Measurements from ENCODE around the gene PKD1L1. TPM values are rescaled to one million over a fixed set of nuclear protein-coding genes. Genes with fewer than 3 reads are reported as not detected.

PKD1L1 gene
- total RNA-seq, 1 experiment from 2014 or later: 0.24 TPM

GRCh38 chr7:47839381-47839780 lies 108.9 kb downstream of the PKD1L1 start:
- Mint-ChIP-seq H3K9me3 (ENCODE audit: low read depth, unreplicated experiment) (no peaks in the 10 kb centered on the region), H3K4me1 (ENCODE audit: low read depth, unreplicated experiment) (no peaks in the 10 kb centered on the region), H3K27ac (ENCODE audit: unreplicated experiment) (no peak overlapping the region), H3K36me3 (ENCODE audit: insufficient read depth, unreplicated experiment) (no peaks in the 10 kb centered on the region), H3K4me3 (ENCODE audit: low read depth, unreplicated experiment) (no peak overlapping the region), H3K27me3 (ENCODE audit: unreplicated experiment) (peaks cover 61% of the 10 kb centered on the region)
- TF ChIP-seq CTCF (IDR thresholded peaks at IDR 0.05; ENCODE audit: unreplicated experiment): no peak
- CTCF ChIA-PET: interaction anchor here (0.9 kb wide), 1 partner anchor 204 kb away, joined by 3 read pairs; no protein-coding TSS in a partner anchor
- intact Hi-C loops (cut with micrococcal nuclease; ENCODE audit: unreplicated experiment): no loop called here
- BruUV-seq (replicated peaks): no TSS peak
- no peak for DNase-seq

- CTCF ChIA-PET: no interaction called here
- Mint-ChIP-seq H3K4me3 (ENCODE audit: low read depth, unreplicated experiment) (no peak overlapping the region), H3K36me3 (ENCODE audit: insufficient read depth, unreplicated experiment) (no peaks in the 10 kb centered on the region), H3K27me3 (ENCODE audit: unreplicated experiment) (peaks cover 61% of the 10 kb centered on the region), H3K4me1 (ENCODE audit: low read depth, unreplicated experiment) (no peaks in the 10 kb centered on the region), H3K27ac (ENCODE audit: unreplicated experiment) (no peak overlapping the region), H3K9me3 (ENCODE audit: low read depth, unreplicated experiment) (no peaks in the 10 kb centered on the region)
- intact Hi-C loops (cut with micrococcal nuclease; ENCODE audit: unreplicated experiment): no loop called here
- BruUV-seq (replicated peaks): no TSS peak
- DNase-seq: no peak
- TF ChIP-seq CTCF (IDR thresholded peaks at IDR 0.05; ENCODE audit: unreplicated experiment): no peak
Observed at GRCh38 chr7:47837826-47838225, 110.4 kb downstream of the PKD1L1 start.

- DNase-seq: no peak
- CTCF ChIA-PET: interaction anchor here (0.6 kb wide), 1 partner anchor 54 kb away, joined by 3 read pairs; no protein-coding TSS in a partner anchor
Observed at GRCh38 chr7:47836503-47837202, 111.6 kb downstream of the PKD1L1 start.

DNA sequence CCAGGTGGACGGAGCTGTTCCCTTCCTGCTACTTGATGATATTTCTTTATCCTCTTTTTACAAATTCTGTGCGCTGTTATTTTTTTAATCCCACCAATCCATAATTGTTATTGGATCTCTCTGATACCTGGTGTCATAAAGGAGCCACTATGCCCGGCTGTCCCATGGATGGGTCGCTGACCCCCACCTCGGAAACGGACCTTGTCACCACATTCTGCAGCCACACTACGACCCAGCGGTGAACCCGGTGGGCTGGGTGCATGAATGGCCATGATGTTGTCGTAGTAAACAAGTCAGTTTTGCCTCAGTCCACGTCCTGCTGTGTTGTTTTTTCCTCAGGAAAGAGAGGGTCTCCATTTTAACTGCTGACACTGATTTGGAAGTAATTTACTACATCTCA lies 112.2 kb downstream of the PKD1L1 start:
- H3K36me3 Mint-ChIP-seq (ENCODE audit: insufficient read depth, unreplicated experiment): no peaks in the 10 kb centered on the region
- no peak for TF ChIP-seq CTCF (IDR thresholded peaks at IDR 0.05; ENCODE audit: unreplicated experiment)
- DNase-seq: no peak
- intact Hi-C loops (cut with micrococcal nuclease; ENCODE audit: unreplicated experiment): no loop called here
- BruUV-seq (replicated peaks): no TSS peak
- H3K27me3 Mint-ChIP-seq (ENCODE audit: unreplicated experiment): peaks cover 45% of the 10 kb centered on the region
- H3K27ac Mint-ChIP-seq (ENCODE audit: unreplicated experiment): no peak overlapping the region
- H3K4me3 Mint-ChIP-seq (ENCODE audit: low read depth, unreplicated experiment): no peak overlapping the region
- H3K4me1 Mint-ChIP-seq (ENCODE audit: low read depth, unreplicated experiment): no peaks in the 10 kb centered on the region
- CTCF ChIA-PET: no interaction called here
- H3K9me3 Mint-ChIP-seq (ENCODE audit: low read depth, unreplicated experiment): no peaks in the 10 kb centered on the region

More at GRCh38 chr7:47836503-47837202, 111.6 kb downstream of the PKD1L1 start:
- BruUV-seq (replicated peaks): no TSS peak
- no peaks in the 10 kb centered on the region for H3K9me3 Mint-ChIP-seq (ENCODE audit: low read depth, unreplicated experiment)
- no peak overlapping the region for H3K27ac Mint-ChIP-seq (ENCODE audit: unreplicated experiment)
- TF ChIP-seq CTCF (IDR thresholded peaks at IDR 0.05; ENCODE audit: unreplicated experiment): no peak
- intact Hi-C loops (cut with micrococcal nuclease; ENCODE audit: unreplicated experiment): no loop called here
- H3K4me1 Mint-ChIP-seq (ENCODE audit: low read depth, unreplicated experiment): no peaks in the 10 kb centered on the region
- no peaks in the 10 kb centered on the region for H3K36me3 Mint-ChIP-seq (ENCODE audit: insufficient read depth, unreplicated experiment)
- H3K4me3 Mint-ChIP-seq (ENCODE audit: low read depth, unreplicated experiment): no peak overlapping the region
- H3K27me3 Mint-ChIP-seq (ENCODE audit: unreplicated experiment): peaks cover 51% of the 10 kb centered on the region

All from Calu3 (cell line).